Urothelium cell line (cell line): Measurements from ENCODE around the gene PSMB3.
A peak's percentile ranks its signal among the peaks of the same experiment; 100 is the strongest.
"Not testable (repeated sequence)": the region's sequence is repeated elsewhere in the genome, so short reads cannot be mapped to it uniquely, and the experiment has no call there.

Source experiments
- DNase-seq: peaks from one replicate; pipeline ENCODE4 v3.0.0; 2011; ENCODE audit warnings: low spot score, mixed read lengths
- FAIRE-seq: peaks from 2 replicates; lab custom pipeline; 2011; peaks lifted over from hg19 to GRCh38; lab: Jason Lieb, UNC

The PSMB3 gene

GRCh38 chr17:38790148-38790707 is 37.7 kb downstream of the PSMB3 start:
- FAIRE-seq, DNase-seq: not testable (repeated sequence)

- FAIRE-seq (no peak), DNase-seq (no peak)
These were observed 38.6 kb downstream of the PSMB3 start for GRCh38 chr17:38791162-38791561.

- FAIRE-seq (no peak), DNase-seq (no peak)
These were observed 41.7 kb downstream of the PSMB3 start for GRCh38 chr17:38794221-38794620.

GRCh38 chr17:38796451-38797157 is 44.1 kb downstream of the PSMB3 start:
- DNase-seq = no peak
- no peak for FAIRE-seq

GRCh38 chr17:38797158-38797490 is 44.6 kb downstream of the PSMB3 start:
- FAIRE-seq (no peak), DNase-seq (no peak)

- no peak for FAIRE-seq
- DNase-seq = no peak
These were observed 45.3 kb downstream of the PSMB3 start for GRCh38 chr17:38797828-38798227.

GRCh38 chr17:38798614-38799500 is 46.3 kb downstream of the PSMB3 start:
- FAIRE-seq = no peak
- peak; percentile 59 for DNase-seq

- DNase-seq (peak; percentile 98), FAIRE-seq (no peak)
These were observed 47.1 kb downstream of the PSMB3 start, which contains the start of gene PIP4K2B for GRCh38 chr17:38799501-38800236. Gene PIP4K2B (minus strand): TSS chr17:38799556. CDS start chr17:38799424, 132 bp downstream.

- no peak for DNase-seq
- FAIRE-seq = no peak
These were observed 47.8 kb downstream of the PSMB3 start for GRCh38 chr17:38800237-38800760.

- DNase-seq (no peak), FAIRE-seq (no peak)
These were observed 57.3 kb downstream of the PSMB3 start for GRCh38 chr17:38809828-38810227.
